Measurements from ENCODE around the gene SF3A1.

The SF3A1 gene

DNA sequence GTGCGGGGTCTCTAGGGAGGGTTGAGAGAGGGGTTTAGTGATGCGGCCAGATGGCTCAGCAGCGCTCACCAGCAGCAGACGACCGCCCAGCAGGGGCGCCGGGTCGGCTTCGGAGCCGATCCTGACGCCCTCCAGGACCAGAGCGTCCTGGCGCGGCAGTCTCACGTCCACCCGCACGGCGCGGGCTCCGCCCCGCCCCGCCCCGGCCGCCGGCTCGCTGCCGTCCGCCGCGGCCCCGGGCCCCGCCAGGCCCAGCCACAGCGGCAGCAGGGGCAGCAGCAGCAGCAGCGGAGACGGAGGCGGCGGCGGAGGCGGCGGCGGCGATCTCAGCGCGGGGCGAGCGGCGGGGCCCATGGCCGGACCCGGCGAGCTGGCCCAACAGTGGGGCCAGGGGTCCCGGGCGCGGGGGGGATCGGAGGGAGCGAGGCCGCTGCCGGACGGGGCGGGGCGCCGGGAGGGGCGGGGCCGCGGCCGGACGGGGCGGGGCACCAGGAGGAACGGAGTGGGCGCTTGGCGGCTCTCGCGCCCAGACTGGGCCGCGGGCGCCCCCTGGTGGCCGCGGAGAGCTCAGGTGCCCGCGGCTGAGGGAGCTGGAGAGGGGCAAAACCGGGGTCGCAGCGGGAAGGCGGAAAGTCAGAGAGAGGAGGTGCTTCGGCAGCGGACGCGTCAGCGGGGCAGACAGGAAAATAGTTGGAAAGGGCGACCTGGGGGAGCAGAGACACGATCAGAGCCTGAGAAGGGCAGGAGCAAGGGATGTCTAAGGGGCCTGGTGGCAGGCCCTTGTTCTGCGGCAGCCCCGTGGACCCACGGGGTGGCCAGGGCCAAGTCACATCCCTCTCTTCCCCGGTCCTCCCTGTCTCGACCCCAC, 30.5 kb upstream of the SF3A1 start, which contains the start of gene RNF215:
Gene RNF215, minus strand, starts transcription at position 452 of the 868 bp plus-strand sequence. Its CDS starts 98 bp downstream, at position 354.
- peak; percentile 65 for DNase-seq (ENCODE audit: low read depth)

DNA sequence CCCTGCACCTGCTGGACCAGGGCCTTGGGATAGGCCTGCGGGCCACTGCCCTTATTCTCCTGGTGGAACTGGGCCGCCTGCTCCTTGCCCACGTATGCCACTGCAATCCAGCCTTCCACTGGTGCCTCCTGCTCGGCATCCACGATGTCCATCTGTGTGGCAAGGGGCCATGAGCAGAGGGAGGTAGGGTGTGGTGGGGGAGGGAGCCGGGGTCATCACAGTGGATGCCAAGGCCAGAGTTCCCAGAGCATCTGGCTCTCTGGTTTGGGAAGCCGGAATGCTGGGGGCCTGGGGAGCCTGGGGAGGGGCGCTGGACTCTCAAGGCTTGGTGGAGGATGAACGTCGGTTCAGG, 29.9 kb upstream of the SF3A1 start:
- DNase-seq (ENCODE audit: low read depth), result no peak

DNA sequence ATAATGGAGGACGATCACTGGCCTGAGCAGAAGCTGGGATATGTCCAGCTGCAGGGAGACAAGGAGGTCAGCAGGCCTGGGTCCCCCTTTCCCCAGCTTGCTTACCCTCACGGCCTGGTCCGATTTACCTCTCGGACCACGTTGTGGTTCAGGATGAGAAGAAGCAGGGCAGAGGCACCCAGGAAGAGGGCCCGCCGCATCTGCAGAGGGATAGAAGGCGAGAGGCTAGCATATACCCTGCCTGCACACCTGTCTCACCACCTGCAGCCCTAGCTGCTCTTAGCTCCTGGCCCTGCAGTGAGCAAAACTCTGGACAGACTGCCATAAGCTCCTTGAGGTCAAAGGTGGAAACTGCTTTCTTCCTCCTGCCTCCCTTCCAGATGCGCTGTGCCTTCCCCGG, 29.2 kb upstream of the SF3A1 start:
- DNase-seq (ENCODE audit: low read depth), result no peak

DNA sequence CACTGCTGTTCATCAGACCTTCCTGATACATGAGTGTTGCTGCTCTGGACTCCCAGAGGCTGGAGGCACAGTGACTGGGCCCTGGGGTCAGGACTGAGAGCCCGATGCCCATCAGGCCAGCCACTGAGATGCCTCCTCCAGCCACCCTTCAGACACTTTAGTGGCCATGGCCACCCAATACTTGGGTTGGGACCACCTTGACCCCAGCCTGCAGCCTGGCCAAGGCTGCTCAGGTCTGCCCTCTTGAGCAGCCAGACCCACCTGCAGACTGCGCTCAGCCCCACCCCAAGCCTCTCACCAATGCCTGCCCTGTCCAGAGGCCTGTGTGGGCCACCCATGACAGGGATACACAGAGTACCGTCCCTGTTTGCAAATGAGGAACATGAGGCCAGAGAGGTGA, 26.4 kb upstream of the SF3A1 start:
- no peak for DNase-seq (ENCODE audit: low read depth)

DNA sequence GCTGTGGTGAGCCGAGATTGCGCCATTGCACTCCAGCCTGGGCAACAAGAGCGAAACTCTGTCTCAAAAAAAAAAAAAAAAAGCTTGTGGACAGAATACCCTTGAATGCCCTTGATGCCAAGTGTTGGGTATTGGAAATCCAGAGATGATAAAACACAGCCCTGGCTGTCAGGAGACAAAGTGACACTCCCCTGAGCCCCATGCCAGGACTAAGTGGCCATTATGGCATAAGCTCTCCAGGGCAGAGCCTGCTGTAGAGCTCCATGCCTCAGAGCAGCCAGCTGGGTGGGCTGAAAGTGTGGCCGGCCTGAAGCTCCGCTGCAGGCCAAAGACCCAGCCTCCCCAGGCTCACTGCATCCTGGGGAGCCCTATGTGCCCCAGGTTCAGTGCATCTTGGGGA, 25.6 kb upstream of the SF3A1 start:
- DNase-seq (ENCODE audit: low read depth), result no peak

DNA sequence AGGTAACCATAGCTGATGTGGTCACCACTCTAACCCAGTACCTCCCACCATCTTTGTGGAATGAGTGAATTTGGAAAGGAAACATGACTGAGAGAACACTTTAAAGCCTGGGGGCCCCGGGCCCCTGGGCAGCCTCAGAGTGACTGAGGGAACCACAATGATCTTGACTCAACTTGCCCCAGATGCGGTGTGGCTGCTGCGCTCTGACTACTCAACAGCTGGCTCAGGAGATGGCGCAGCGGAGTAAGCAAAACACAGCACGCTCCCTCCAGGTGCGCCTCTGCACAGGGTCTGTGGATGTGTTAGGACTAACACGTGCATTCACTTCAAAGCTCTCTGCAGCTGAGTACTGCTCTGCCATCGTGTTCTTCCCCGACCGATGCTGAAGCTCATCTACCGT, 24.6 kb upstream of the SF3A1 start:
- no peak for DNase-seq (ENCODE audit: low read depth)

DNA sequence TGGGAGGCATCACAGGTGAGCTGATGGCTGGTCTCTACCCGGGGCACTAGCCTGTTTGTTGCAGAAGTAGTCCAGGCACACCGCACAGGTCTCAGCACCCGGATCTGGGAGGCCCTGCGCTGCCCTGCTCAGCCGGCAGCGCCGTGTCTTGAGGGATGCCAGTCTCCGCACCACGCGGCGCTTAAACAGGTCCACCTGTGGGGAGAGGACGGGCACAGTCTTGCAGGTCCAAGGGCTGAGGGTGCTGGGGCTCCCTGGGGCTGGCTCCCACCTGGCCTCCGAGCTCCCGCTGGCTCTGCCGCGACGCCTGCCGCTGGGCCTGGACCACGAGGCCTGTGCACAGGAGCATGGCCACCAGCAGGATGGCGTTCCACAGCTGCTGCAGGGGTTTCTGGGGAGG, 23.3 kb upstream of the SF3A1 start:
- no peak for DNase-seq (ENCODE audit: low read depth)

DNA sequence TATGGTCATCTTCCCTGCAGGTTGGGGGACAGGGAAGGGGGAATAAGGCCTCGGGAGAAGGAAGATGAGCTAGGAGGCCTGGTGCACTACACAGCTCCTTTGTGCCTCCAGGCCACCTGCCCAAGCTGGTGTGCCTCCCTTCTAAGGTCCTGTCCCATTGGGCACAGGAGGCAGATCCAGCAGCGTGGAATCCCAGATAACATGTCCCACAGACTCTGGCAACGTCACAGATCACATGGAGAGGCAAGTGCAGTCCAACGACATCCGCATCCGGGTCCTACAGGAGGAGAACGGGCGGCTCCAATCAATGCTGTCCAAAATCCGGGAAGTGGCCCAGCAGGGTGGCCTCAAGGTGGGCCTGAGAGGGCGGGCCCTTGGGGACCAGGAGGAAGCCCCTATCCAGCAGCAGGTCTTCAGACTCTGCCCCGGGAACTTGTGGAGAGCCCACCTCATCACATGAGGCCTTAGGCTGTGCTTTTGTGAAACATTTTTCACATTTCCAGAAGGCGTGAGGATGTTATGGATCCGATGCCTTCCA, 18.7 kb upstream of the SF3A1 start:
- no peak for DNase-seq (ENCODE audit: low read depth)

DNA sequence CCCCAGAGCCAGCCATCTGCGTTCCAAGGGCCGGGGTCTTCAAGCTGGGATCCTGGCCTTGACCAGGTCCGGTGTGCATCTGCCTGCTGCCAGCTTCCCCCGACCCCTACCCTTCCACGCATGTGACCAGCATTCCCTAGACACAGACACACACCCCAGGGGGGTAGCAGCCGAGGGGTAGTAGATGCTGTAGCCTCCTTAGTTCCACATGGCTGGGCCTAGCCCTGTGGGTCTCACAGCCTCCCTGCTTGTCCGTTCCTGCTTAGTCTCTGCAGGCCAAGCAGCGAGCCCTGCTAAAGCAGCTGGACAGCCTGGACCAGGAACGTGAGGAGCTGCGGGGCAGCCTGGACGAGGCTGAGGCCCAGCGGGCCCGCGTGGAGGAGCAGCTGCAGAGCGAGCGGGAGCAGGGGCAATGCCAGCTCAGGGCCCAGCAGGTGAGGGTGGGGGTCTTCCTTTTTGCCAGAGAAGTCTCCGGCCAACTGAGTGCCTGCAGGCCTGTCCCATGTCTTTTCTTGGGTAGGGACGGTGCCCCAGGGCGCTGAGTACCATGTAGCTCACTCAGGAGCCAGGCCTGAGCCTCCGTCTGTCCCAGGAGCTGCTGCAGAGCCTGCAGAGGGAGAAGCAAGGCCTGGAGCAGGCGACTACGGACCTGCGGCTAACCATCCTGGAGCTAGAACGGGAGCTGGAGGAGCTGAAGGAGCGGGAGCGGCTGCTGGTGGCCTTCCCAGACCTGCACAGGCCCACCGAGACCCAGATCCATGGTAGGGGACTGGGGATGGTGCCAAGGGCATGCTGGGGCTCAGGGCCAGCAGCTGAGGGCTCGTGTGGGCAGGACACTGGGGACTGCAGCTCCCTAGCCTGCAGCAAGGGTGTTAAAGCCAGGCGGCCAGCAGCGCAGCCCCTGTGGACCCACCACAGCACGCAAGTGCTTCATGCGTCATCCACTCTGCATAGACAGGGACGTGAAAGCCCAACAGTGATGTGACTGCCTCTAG, 16.9 kb upstream of the SF3A1 start:
- no peak for DNase-seq (ENCODE audit: low read depth)

DNA sequence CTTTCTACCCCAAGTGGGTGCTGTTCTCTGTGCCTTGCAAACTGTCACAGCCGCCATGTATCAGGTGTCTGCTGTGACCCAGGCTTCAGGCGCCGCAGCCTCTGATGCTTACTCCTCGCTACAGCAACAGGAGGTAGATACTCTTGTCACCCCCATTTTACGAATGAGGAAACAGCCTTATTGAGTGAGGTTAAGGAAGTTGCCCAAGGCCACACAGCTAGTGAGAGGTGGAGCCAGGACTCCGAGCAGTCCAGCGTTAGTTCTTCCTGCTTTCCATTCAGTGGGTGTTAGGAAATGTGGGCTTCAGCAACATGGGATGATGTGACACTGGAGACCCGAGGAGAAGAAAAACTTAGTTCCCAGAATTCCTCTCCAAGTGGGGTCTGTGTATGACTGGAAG, 16.2 kb upstream of the SF3A1 start:
- no peak for DNase-seq (ENCODE audit: low read depth)

DNA sequence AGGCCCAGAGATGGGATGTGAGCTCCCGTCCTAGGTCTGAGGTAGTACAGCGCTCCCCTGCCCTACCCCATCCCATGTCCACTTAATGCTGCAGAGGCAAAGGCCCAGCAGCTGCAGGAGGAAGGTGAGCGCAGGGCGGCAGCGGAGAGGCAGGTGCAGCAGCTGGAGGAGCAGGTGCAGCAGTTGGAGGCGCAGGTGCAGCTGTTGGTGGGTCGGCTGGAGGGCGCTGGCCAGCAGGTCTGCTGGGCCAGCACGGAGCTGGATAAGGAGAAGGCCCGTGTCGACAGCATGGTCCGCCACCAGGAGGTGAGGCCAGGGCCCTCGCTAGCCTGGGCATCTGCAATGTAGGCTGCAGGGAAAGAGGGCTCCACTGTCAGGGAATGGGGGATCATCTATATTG, 15.3 kb upstream of the SF3A1 start:
- DNase-seq (ENCODE audit: low read depth), result no peak

DNA sequence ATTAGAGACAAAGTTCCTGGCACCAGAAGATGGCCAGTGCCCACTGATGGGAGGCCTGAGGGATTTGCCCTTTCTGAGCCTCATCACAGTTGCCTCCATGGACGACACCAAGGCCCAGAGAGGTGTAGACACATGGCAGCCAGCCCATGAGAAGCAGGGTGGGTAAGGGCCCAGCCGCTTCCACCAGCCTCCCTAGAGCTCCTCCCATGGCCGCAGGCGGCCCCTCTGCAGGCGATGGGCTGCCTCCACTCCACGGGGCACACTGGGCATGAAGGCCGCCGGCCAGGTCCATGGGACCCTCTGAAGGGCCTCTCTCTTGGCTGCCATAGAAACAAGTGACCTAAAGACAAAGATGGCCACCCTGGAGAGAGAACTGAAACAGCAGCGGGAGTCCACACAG, 14.6 kb upstream of the SF3A1 start:
- no peak for DNase-seq (ENCODE audit: low read depth)

DNA sequence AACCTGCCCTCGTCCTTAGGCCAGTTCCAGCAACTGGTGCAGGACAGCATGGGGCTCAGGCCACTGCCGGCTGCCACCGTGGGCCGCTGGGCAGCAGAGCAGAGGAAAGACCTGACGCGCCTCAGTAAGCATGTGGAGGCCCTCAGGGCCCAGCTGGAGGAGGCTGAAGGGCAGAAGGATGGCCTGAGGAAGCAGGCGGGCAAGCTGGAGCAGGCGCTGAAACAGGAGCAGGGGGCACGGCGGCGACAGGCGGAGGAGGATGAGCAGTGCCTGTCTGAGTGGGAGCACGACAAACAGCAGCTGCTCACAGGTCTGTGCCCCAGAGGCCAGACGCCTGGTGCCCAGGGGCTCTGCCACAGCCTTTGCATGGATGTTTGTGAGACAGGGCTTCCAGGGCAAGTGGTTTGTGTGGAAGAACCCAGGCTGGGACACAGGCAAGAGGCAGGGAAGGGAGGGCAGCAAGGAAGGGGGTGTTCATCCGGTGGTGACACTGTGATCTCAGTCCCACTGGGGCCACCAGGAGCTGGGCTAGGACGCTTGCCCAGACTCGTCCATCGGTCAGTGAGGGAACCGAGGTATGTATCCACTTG, 14.0 kb upstream of the SF3A1 start:
- no peak for DNase-seq (ENCODE audit: low read depth)

DNA sequence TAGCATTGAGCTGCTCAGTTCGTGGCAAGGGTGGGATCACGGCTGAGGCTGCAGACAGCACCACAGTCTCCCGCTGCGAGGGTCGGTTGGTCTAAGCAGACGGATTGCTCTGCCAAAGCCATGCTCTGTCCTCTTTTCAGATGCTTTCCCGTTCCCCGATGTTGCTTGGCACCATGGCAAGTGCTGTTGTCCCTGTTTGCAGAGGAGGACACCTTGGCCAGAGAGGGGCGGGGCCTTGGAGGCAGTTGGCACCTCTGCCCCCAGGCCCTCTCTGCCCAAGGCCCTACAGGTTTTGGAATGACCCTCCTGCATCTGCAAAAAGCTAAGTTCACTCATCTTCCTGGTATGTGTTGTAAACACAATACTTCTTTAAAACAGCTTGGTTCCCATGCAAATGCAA, 11.7 kb upstream of the SF3A1 start:
- no peak for DNase-seq (ENCODE audit: low read depth)

DNA sequence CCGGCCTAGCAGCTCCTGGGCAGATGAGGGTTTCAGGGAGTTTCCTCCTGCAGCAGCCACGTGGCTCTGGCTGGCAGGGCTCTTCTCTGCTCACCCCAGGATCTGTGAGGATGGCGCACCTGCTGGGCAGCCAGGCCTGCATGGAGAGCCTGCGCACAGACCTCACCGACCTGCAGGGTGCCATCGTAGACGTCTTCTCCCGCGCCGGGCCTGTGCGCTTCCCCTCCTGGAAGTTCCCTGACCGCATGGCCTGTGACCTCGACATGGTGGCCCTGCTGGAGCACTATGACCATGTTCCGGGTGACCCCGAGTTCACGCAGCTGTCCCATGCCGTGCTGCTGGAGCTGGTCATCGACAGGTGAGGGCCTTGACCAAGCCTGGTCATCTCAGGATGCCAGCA, 9.2 kb upstream of the SF3A1 start:
- DNase-seq (ENCODE audit: low read depth), result no peak

DNA sequence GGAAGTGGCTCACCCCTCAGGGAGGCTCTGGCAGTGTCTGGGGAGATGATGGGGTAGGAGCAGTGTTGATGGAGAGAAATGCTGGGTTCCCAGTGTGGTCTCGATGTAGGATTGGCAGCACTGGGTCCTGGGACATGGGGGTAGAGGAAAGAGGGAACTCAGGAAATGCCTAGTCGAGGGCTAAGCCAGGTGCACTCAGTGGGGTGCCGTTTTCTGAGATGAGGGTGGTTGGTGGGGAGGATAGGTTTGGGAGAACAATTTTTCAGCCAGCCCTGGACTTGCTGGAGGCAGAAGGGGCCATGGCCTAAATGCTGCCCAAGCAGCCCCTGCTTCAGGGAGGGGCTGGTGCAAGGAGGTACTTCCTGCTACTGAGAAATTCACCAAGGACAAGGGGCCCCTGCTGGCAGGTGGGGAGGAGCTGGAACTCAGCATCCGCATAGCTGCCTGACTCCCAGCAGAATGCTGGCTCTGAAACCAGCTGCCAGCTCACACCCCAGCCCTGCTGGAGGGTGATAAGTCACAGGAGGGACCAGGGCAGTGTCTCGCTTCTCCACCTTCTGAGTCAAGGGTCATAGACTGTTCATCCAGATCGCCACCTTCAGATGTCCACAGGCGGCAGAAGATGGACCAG, 6.1 kb upstream of the SF3A1 start:
- DNase-seq (ENCODE audit: low read depth), result no peak

DNA sequence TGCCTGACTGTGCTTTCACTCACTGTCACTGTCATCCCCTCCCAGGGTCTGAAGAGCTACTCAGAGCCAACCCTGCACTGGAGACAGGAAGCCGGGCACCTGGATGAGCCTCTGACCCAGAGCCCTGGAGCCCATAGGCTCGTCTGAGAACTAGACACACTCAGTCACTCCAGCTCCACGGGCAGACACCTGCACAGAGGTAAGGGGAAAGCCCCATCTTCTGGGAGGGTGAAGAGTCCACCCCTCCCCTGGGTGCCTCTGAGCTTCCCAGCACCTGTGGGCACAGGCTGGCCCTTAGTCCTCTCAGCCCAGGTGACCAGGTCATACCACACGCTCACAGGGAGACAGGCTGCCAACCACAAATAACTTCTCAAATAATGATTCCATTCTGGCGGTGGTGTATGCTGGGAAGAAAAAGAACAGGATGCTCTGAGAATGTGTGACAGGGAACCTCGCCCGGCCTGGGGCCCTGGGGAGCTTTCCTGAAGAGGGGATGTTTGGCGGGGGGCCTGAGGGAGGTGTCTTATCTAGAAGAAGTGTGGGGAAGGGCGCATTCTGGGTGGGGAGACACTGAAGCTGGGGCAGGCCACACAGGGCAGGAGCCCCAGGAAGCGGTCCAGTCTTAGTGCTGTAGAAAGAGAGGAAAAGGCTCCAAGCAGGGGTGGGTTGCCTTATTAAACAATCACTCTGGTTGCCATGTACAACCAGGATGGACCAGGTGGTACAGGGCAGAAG, 5.4 kb upstream of the SF3A1 start:
- no peak for DNase-seq (ENCODE audit: low read depth)

DNA sequence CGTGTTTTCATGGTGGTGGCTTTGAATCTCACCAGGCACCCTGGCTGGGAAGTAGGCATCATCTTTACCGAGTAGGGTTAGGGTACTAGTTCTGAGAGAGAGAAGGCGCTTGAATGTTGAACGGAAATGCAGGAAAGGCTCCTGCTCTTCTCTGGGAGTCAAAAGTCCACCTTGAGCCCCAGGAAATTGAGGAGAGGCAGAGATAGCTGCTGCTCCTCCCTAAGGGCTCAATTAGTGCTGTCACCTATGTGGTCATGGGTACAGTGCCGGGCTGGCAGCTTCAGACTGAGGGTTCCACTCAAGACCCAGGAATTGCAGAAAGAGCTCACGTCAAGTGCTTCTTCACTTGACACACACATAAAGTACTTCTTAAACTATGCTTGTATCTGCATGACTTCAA, 1.8 kb upstream of the SF3A1 start:
- DNase-seq (ENCODE audit: low read depth), result no peak

DNA sequence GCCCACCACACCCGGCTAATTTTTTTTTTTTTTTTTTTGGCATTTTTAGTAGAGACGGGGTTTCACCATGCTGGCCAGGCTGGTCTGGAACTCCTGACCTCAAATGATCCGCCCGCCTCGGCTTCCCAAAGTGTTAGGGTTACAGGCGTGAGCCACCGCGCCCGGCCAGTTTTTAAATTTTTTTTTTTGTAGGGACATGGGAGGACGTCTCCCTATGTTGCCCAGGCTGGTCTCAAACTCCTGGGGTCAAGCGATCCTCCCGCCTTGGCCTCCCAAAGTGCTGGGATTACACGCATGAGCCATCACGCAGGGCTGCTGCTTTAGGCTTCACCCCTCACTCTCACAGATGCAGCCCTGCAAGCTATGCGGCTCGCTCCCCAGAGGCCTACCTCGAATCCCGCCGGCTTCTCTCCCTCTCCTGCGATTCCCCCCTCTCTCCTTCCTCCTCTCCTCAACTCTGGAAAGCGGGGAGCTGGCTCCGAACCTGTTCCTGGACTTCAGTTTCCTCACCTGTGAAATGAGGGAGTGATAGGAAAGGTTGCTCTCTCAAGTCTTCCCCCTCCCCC, 1.0 kb upstream of the SF3A1 start:
- DNase-seq (ENCODE audit: low read depth), result no peak

DNA sequence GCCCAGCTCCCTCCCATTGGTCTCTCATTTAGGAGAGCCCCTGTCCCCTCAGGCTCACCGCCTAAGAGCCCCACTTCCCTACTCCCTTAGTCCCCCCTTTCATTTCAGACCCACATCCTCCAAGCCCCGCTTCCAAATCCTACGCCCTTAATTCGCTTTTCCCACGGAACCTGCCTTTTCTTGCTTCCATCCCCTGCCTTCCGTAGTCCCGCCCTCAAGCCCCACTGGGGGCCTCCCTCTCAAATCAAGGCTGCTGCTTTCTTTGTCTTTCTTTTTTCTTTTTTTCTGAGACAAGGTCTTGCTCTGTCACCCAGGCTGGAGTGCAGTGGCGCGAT, 509 bp upstream of the SF3A1 start:
- peak; percentile 16 for DNase-seq (ENCODE audit: low read depth)

DNA sequence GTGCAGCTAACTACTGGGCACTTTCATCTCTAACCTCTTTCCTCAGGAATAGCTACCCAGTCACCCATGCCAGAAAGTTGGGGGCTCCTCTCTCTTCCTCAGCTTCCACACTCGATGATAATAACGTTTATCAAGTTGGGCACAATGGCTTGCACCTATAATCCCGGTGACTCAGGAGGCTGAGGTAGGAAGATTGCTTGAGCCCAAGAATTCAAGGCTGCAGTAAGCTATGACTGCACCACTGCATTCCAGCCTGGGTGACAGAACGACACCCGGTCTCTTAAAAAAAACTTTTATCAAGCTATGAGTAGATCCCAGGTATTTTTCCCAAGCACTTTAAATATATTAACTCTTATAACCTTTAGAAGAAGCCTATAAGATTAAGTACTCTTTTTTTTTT, 2.0 kb downstream of the SF3A1 start:
- no peak for DNase-seq (ENCODE audit: low read depth)
